Uterus (tissue), 2 donors: ENCODE results near the gene KRTAP2-3.

Source experiments
- POLR2A ChIP-seq, 2 donors: fragments of 450-650 bp; IDR thresholded peaks; one replicate each; pipeline ENCODE4 v1.6.1; 2016; ENCODE audit warnings: antibody characterized with exemption in 2 of 2, mild to moderate bottlenecking in 1 of 2, moderate library complexity in 1 of 2
- TF ChIP-seq, protein P1 (sequence below), 4 experiments: fragments of 200-600 bp in 2 of 4; fragments of 450-650 bp in 2 of 4; sonication (generic) in 2 of 4; IDR thresholded peaks; one replicate each; pipeline ENCODE4 v1.5.1; 2016 to 2019; ENCODE audit warnings: antibody characterized with exemption in 4 of 4, mild to moderate bottlenecking in 2 of 4, moderate library complexity in 1 of 4

DNA sequence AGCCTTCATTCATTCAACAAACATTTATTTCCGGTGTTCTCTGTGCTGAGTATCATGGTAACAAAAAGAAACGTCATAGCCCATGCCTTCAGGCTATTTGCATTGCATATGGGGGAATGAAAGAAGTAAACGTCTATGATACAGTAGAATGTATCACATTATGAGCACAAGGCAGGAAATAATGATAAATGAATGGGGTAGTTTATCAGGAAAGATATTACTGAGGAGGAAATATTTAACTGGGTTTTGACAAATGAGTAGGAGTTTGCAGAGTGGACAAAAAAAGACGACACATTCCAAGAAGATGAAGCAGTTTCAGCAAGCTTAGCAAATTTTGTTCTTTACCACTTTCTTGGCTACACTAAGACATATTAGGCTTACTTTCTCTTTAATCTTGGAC lies 22.7 kb upstream of the KRTAP2-3 start:
- TF ChIP-seq, protein P1, sequence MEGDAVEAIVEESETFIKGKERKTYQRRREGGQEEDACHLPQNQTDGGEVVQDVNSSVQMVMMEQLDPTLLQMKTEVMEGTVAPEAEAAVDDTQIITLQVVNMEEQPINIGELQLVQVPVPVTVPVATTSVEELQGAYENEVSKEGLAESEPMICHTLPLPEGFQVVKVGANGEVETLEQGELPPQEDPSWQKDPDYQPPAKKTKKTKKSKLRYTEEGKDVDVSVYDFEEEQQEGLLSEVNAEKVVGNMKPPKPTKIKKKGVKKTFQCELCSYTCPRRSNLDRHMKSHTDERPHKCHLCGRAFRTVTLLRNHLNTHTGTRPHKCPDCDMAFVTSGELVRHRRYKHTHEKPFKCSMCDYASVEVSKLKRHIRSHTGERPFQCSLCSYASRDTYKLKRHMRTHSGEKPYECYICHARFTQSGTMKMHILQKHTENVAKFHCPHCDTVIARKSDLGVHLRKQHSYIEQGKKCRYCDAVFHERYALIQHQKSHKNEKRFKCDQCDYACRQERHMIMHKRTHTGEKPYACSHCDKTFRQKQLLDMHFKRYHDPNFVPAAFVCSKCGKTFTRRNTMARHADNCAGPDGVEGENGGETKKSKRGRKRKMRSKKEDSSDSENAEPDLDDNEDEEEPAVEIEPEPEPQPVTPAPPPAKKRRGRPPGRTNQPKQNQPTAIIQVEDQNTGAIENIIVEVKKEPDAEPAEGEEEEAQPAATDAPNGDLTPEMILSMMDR (IDR thresholded peaks at IDR 0.05), result no peak
- no peak for TF ChIP-seq POLR2A (IDR thresholded peaks at IDR 0.05)
